Motor neuron (in vitro differentiated cells): ENCODE data around the gene ADPRHL1. TPM values are rescaled to one million over a fixed set of nuclear protein-coding genes. Genes with fewer than 3 reads are reported as not detected.

ENCODE experiments used
- ATAC-seq, 8 experiments: fragments of 200-7000 bp; cut with Tn5 transposase; replicated peaks in 6 of 8; 2 replicates each; pipeline ENCODE4 v1.8.0; 2021; ENCODE audit warnings: mild to moderate bottlenecking in 8 of 8, moderate library complexity in 8 of 8
- H3K27ac ChIP-seq, 2 donors: fragments of 250-450 bp; sonication (Bioruptor Pico); 2 replicates each; pipeline ENCODE4 v1.9.0; 2021; ENCODE audit warnings: antibody characterized with exemption in 2 of 2, mild to moderate bottlenecking in 2 of 2, moderate library complexity in 1 of 2
- H3K4me1 ChIP-seq, 2 donors: fragments of 250-450 bp; sonication (Bioruptor Pico); replicated peaks in 1 of 2; 2 replicates each; pipeline ENCODE4 v1.6.1; 2021; ENCODE audit warnings: antibody characterized with exemption in 2 of 2, mild to moderate bottlenecking in 2 of 2, moderate library complexity in 1 of 2
- H3K4me3 ChIP-seq, 5 donors: fragments of 250-450 bp; sonication (Bioruptor Pico); 2 replicates each; pipeline ENCODE4 v1.9.0; 2021; ENCODE audit warnings: antibody characterized with exemption in 5 of 5, mild to moderate bottlenecking in 5 of 5, moderate library complexity in 4 of 5
- WGBS, 10 experiments: fragments of 450-650 bp; shearing (Covaris generic); methylation state at CpG; one replicate each; pipeline ENCODE4 v1.0.0; 2022; 5-methylcytosine and 5-hydroxymethylcytosine counted together
- in situ Hi-C, 9 experiments: fragments of 400-800 bp; cut with MboI; loops; one replicate each; pipeline ENCODE4 v1.15.0; 2021; ENCODE audit warnings: low sequenced_read_pairs in 9 of 9, low pct_unique_long_range_greater_than_20kb in 2 of 9; ENCODE audit not compliant: unreplicated experiment in 9 of 9
- total RNA-seq, 8 experiments: library from RNA; unstranded; fragments of 300-600 nt; gene quantifications; 2 replicates each; pipeline versions ENCODE4 v1.2.3 to v1.2.4, GENCODE V29; 2022

The ADPRHL1 gene
- total RNA-seq, 8 experiments from 2014 or later = 0.65 to 25.6 (median 2.1) TPM

DNA sequence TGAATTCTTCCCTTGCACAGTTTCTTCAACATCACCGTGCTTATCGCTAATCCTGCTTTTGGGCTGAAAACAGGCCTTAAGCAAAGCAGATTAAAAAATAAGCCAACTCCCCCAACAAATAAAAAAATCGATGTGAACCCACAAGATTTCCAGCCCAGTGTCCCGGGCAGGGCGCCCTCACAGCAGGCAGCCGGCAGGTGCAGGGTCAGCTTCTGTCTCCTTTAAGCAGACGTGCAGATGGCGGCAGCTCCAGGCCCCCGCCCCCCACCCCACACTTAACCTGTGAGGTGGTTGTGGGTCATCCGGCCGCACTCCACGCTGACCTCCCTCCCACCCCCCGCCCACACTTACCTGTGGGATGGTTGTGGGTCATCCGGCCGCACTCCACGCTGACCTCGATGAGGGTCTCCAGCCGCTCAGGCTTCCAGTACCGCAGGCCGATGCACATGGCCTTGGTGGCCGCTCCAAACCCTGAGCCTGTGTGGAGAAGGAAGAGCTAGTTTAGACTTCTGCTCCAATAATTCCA lies 19.8 kb downstream of the ADPRHL1 start:
- H3K4me3 ChIP-seq = no peak overlapping the region
- WGBS, 10 experiments = 79 to 100% (median 90%) methylated on average over 2 to 5 of the region's 21 CpGs; no CpG with 5 or more reads in 5 of the 10 experiments
- ATAC-seq = no peak
- in situ Hi-C loops = no loop called here
- no peak overlapping the region for H3K27ac ChIP-seq
- H3K4me1 ChIP-seq = no peaks in the 10 kb centered on the region

DNA sequence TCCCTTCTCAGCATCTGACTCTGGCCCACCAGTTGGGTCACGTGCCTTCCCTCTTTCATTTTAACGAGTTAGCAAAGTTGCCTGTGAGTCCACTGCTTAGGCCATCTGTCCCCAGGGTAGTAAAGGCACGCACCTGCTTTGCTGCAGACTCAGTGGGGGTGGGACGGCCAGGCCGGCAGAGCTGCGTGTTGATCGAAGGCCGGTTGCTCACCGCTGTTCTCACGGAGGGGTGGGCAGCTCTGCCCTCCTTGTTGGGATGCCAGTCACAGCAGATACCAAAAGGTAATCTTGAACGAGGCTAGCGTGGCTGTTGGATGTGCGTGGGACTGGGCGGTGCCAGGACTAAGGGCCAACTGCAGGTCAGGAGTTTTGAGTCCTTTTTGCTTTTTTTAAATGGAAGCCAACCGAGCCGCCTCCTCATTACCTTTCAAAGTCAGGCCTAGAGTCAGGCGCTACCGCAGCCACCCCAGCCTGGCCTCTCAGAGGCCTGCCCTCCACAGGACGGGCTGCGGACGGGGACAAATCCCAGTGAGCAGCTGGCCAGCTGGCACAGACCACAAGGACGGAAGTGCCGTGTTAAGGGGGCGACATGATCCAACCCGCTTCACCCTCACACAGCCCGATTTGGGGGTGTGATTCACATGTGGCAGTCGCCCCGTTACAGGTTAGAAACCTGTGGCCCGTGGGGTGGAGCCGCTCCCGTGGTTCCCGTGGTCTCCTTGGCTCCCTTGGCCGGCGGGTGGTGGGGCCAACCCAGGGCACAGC lies 20.6 kb downstream of the ADPRHL1 start:
- 67 to 100% (median 87%) methylated on average over 2 to 9 of the region's 34 CpGs; no CpG with 5 or more reads in 4 of the 10 experiments for WGBS, 10 experiments
- peak in 2 of 8 experiments; percentile 70 to 78 for ATAC-seq
- no peak overlapping the region for H3K4me3 ChIP-seq
- in situ Hi-C loops = no loop called here
- H3K4me1 ChIP-seq = peaks cover 3% of the 10 kb centered on the region in 2 donors
- H3K27ac ChIP-seq = no peak overlapping the region

GRCh38 chr13:113431171-113431570 lies 22.1 kb downstream of the ADPRHL1 start:
- no peak overlapping the region for H3K4me3 ChIP-seq
- peaks cover 3% of the 10 kb centered on the region in 2 donors for H3K4me1 ChIP-seq
- in situ Hi-C loops = no loop called here
- peak in 1 of 8 experiments; percentile 42 for ATAC-seq
- no peak overlapping the region for H3K27ac ChIP-seq
- WGBS, 10 experiments = 60 to 90% (median 80%) methylated on average over 2 to 19 of the region's 22 CpGs; no CpG with 5 or more reads in 4 of the 10 experiments

DNA sequence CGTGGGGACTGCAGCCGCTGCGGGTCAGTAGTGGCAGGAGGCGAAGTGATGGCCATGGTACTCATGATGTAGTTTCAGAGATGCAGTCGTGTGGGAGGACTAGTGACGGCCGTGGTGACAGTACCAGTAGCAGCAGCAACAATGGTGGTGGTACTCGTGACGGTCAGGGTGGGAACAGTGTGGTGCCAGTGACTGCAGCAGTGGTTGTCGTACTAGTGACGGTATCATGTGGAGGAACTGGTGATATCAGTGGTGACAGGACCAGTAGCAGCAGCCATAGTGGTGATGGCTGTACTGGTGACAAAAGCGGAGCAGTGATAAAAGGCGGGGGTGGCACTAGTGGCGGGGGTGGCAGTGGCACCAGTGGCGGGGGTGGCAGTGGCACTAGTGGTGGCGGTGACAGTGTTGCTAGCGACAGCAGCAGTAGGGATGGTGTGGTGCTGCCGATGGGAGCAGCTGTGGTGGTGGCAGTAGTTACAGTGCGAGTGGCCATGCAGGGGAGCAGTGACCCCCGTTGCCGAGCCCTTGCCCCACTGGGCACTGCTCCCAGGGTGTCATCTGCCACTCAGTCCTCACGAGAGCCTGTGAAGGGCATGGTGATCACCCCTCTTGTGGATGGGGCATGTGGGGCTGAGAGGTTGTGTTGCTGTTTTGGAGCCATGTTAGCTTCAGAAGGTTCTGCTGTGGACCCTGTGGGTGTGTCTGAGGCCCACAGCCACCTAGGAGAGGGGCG lies 22.7 kb downstream of the ADPRHL1 start:
- WGBS, 10 experiments = 93 to 100% methylated on average over 2 to 3 of the region's 23 CpGs; no CpG with 5 or more reads in 8 of the 10 experiments
- ATAC-seq = no peak
- in situ Hi-C loops = no loop called here

GRCh38 chr13:113429608-113429985 lies 23.7 kb downstream of the ADPRHL1 start:
- no peak for ATAC-seq
- Histone ChIP-seq H3K4me1 (peaks cover 3% of the 10 kb centered on the region in 2 donors), H3K27ac (no peak overlapping the region), H3K4me3 (no peak overlapping the region)
- WGBS, 10 experiments = 82 to 100% (median 91%) methylated on average over 1 to 15 of the region's 16 CpGs; no CpG with 5 or more reads in 2 of the 10 experiments
- in situ Hi-C loops = no loop called here

More for the DNA sequence above, 22.7 kb downstream of the ADPRHL1 start:
- H3K27ac ChIP-seq = no peak overlapping the region
- H3K4me1 ChIP-seq = peaks cover 3% of the 10 kb centered on the region in 2 donors
- H3K4me3 ChIP-seq = no peak overlapping the region

- ATAC-seq = no peak
- 83 to 100% (median 95%) methylated on average over 1 to 11 of the region's 45 CpGs; no CpG with 5 or more reads in 6 of the 10 experiments for WGBS, 10 experiments
Observed at GRCh38 chr13:113428871-113429607, 24.2 kb downstream of the ADPRHL1 start.

GRCh38 chr13:113428469-113428865 lies 24.8 kb downstream of the ADPRHL1 start:
- WGBS, 10 experiments = 0 to 100% (median 85%) methylated on average over 1 to 4 of the region's 17 CpGs; no CpG with 5 or more reads in 6 of the 10 experiments
- in situ Hi-C loops = no loop called here
- Histone ChIP-seq H3K4me1 (peaks cover 3% of the 10 kb centered on the region in 2 donors), H3K4me3 (no peak overlapping the region), H3K27ac (no peak overlapping the region)
- peak in 2 of 8 experiments; percentile 23 to 41 for ATAC-seq

More at GRCh38 chr13:113428871-113429607, 24.2 kb downstream of the ADPRHL1 start:
- Histone ChIP-seq H3K27ac (no peak overlapping the region), H3K4me3 (no peak overlapping the region), H3K4me1 (peaks cover 3% of the 10 kb centered on the region in 2 donors)
- in situ Hi-C loops = no loop called here

DNA sequence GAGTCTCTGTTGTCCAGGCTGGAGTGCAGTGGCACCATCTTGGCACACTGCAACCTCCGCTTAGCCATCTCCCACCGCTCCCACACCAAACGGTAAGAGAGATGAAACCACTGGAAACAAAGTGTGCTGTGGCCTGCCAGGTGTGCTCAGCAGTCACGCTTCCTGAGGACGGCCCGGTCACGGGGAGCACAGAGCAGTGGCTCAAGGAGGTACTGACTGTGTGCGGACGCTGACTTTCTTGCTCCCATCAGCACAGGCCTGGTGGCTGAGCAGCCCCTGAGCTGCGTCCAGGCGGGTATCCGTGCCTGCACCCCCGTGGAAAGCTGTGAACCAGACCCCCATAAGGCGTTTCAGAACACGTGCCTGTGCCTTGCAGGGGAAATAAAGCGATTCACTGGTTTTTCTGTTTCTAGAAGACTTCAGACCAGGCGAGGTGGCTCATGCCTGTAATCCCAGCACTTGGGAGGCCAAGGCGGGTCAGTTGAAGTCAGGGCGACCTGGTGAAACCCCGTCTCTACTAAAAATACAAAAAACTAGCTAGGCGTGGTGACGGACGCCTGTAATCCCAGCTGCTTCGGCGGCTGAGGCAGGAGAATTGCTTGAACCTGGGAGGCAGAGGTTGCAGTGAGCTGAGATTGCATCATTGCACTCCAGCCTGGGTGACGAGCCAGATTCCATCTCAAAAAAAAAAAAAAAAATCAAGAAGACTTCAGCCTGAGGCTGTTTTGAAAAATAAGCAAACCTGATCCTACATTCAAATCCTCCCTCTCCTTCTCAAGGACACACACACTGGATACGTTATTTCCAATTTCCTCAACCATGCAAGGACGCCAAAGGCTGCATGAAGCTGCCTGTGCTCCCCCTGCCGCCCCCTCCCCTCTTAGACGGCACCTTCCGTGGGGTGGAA lies 25.5 kb downstream of the ADPRHL1 start:
- peak in 5 of 8 experiments; percentile 29 to 79 (median 66) for ATAC-seq
- H3K27ac ChIP-seq = no peak overlapping the region
- no peak overlapping the region for H3K4me3 ChIP-seq
- 40 to 100% (median 73%) methylated on average over 1 to 13 of the region's 31 CpGs; no CpG with 5 or more reads in 4 of the 10 experiments for WGBS, 10 experiments
- in situ Hi-C loops = no loop called here
- H3K4me1 ChIP-seq = peaks cover 3% of the 10 kb centered on the region in 2 donors

DNA sequence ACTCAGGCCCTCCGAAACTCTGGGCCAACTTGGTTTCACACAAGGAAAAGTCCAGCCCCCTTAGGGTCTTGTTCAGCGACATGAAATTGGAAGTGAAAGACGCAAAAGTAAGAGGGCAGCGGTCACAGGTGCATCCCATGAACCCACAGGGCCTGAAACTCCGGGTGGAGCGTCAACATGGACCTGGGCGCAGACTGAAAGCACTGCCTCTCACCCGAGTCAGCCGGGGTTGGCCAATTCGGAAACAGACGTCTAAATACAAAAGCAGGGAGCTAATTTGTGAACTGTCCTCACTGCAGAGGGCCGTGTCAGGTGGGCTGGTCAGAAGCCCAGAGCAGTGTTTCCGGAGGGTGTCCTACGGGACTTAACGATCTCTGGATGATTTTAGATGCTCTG lies 26.7 kb downstream of the ADPRHL1 start:
- in situ Hi-C loops = no loop called here
- H3K4me1 ChIP-seq = peaks cover 4 to 8% of the 10 kb centered on the region in 2 donors
- 80 to 95% (median 85%) methylated on average over 3 to 10 of the region's 15 CpGs; no CpG with 5 or more reads in 4 of the 10 experiments for WGBS, 10 experiments
- no peak for ATAC-seq
- H3K27ac ChIP-seq = no peak overlapping the region
- no peak overlapping the region for H3K4me3 ChIP-seq

GRCh38 chr13:113425941-113426590 lies 27.2 kb downstream of the ADPRHL1 start:
- in situ Hi-C loops = no loop called here
- H3K27ac ChIP-seq = no peak overlapping the region
- 20 to 100% (median 89%) methylated on average over 1 to 8 of the region's 22 CpGs; no CpG with 5 or more reads in 7 of the 10 experiments for WGBS, 10 experiments
- no peak overlapping the region for H3K4me3 ChIP-seq
- peaks cover 5 to 8% of the 10 kb centered on the region in 2 donors for H3K4me1 ChIP-seq
- ATAC-seq = peak in 4 of 8 experiments; percentile 12 to 62 (median 23)

GRCh38 chr13:113423520-113424163 lies 29.6 kb downstream of the ADPRHL1 start:
- H3K27ac ChIP-seq = no peak overlapping the region
- no peak for ATAC-seq
- WGBS, 10 experiments = 60 to 100% (median 89%) methylated on average over 1 to 6 of the region's 11 CpGs; no CpG with 5 or more reads in 5 of the 10 experiments
- no peak overlapping the region for H3K4me3 ChIP-seq
- in situ Hi-C loops = no loop called here
- peaks cover 5 to 8% of the 10 kb centered on the region in 2 donors for H3K4me1 ChIP-seq
